Measurements from ENCODE around the gene ZNRF3. TPM values are rescaled to one million over a fixed set of nuclear protein-coding genes. Genes with fewer than 3 reads are reported as not detected.
A peak's percentile ranks its signal among the peaks of the same experiment; 100 is the strongest.

ZNRF3 gene
- total RNA-seq, 2 donors from 2014 or later, result 7.8 to 8.6 TPM

- ATAC-seq, result no peak
- Histone ChIP-seq H3K27ac (no peak overlapping the region), H3K4me3 (no peak overlapping the region), H3K4me1 (peaks cover 16% of the 10 kb centered on the region), H3K9me3 (no peaks in the 10 kb centered on the region), H3K36me3 (replicated peaks in 1 of 2; ENCODE audit: insufficient read depth in 1 of 2, low read depth in 2 of 2) (no peaks in the 10 kb centered on the region), H3K27me3 (no peaks in the 10 kb centered on the region)
- no peak for DNase-seq
- intact Hi-C loops (cut with DNase I), result no loop called here
- TF ChIP-seq POLR2A (IDR thresholded peaks at IDR 0.05), result no peak
- no peak for TF ChIP-seq CTCF (IDR thresholded peaks at IDR 0.05)
- 77 to 88% methylated on average over 6 of the region's 6 CpGs for WGBS, 2 donors
These were observed 194.9 kb downstream of the ZNRF3 start for GRCh38 chr22:29078036-29078868.

DNA sequence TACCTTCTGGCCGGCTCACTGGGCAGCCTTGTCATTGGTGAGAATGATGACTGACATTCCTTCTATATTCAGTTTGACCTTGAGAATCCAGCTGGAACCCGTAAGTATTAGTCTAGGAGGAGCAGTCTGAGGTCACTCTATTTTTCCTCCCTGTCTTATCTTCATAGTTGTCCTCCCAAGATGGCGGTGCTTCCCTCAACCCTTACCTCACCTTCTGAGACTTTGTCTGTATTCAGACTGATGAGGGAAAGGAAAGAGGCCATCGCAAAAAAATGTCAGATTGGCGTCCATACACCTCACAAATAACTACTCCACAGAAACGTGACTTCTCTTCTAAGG is 195.5 kb downstream of the ZNRF3 start:
- H3K4me1 ChIP-seq, result peaks cover 10% of the 10 kb centered on the region
- intact Hi-C loops (cut with DNase I), result no loop called here
- no peak for ATAC-seq
- H3K9me3 ChIP-seq, result no peaks in the 10 kb centered on the region
- TF ChIP-seq POLR2A (IDR thresholded peaks at IDR 0.05) (no peak), CTCF (IDR thresholded peaks at IDR 0.05) (no peak)
- H3K27me3 ChIP-seq, result no peaks in the 10 kb centered on the region
- H3K36me3 ChIP-seq (replicated peaks in 1 of 2; ENCODE audit: insufficient read depth in 1 of 2, low read depth in 2 of 2), result no peaks in the 10 kb centered on the region
- WGBS, 2 donors, result 66 to 73% methylated on average over 6 of the region's 6 CpGs
- H3K27ac ChIP-seq, result no peak overlapping the region
- no peak overlapping the region for H3K4me3 ChIP-seq
- no peak for DNase-seq

DNA sequence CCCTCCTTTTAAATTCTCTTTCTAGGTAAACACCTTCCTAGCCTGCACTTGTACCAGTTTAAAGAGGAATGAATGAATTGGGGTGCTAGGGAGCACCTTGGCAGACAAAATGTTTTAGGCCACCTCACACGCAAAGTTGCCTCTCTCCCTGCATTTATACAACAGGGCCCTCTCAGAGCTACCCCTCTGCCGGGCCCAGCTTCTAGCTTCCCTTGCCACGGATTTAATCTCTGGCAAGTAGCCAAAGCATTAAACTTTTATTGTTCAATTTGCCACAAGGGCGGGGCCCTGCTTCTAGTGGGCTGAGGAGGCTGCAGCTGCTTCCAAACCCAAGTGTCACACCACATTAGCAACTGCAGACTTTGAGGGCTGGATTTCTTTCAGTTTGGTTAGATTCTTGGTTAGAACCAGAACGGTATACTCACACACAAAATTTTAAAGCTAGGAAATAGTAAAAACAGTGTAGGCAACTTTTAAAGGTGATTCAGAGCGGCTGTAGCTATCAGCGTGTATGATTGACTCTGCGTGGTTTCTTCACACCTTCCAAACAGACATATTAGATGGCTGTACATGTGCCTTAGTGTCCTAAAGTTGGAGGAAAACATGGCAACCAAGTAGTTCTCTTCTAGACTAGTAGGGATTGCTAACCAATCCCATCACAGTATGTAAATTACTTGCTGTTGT is 196.0 kb downstream of the ZNRF3 start:
- no peaks in the 10 kb centered on the region for H3K36me3 ChIP-seq (replicated peaks in 1 of 2; ENCODE audit: insufficient read depth in 1 of 2, low read depth in 2 of 2)
- TF ChIP-seq CTCF (IDR thresholded peaks at IDR 0.05) (no peak), POLR2A (IDR thresholded peaks at IDR 0.05) (no peak)
- DNase-seq (peak in 1 of 4 donors; percentile 34), ATAC-seq (no peak)
- 65 to 75% methylated on average over 8 of the region's 8 CpGs for WGBS, 2 donors
- H3K27ac ChIP-seq, result no peak overlapping the region
- H3K4me3 ChIP-seq, result no peak overlapping the region
- H3K4me1 ChIP-seq, result peaks cover 5% of the 10 kb centered on the region
- intact Hi-C loops (cut with DNase I), result no loop called here
- no peaks in the 10 kb centered on the region for H3K9me3 ChIP-seq
- no peaks in the 10 kb centered on the region for H3K27me3 ChIP-seq

GRCh38 chr22:29080106-29080975 is 197.0 kb downstream of the ZNRF3 start:
- ATAC-seq, result no peak
- WGBS, 2 donors, result 92 to 95% methylated on average over 7 of the region's 7 CpGs
- H3K9me3 ChIP-seq, result no peaks in the 10 kb centered on the region
- no peak overlapping the region for H3K27ac ChIP-seq
- H3K27me3 ChIP-seq, result no peaks in the 10 kb centered on the region
- TF ChIP-seq POLR2A (IDR thresholded peaks at IDR 0.05) (no peak), CTCF (IDR thresholded peaks at IDR 0.05) (no peak)
- H3K4me1 ChIP-seq, result peaks cover 5% of the 10 kb centered on the region
- intact Hi-C loops (cut with DNase I), result no loop called here
- H3K4me3 ChIP-seq, result no peak overlapping the region
- DNase-seq, result peak in 1 of 4 donors; percentile 17
- no peaks in the 10 kb centered on the region for H3K36me3 ChIP-seq (replicated peaks in 1 of 2; ENCODE audit: insufficient read depth in 1 of 2, low read depth in 2 of 2)

Measured in body of pancreas (tissue), 4 donors.